Esophagus squamous epithelium (tissue), 4 donors: ENCODE results near the gene GNB2.

ENCODE experiments used
- CTCF ChIP-seq, 6 experiments: fragments of 450-650 bp in 4 of 6; fragments of 200-600 bp in 2 of 6; sonication (generic) in 2 of 6; IDR thresholded peaks; one replicate each; pipeline ENCODE4 v1.5.1; 2016 to 2019; ENCODE audit warnings: antibody characterized with exemption in 6 of 6, mild to moderate bottlenecking in 4 of 6, moderate library complexity in 4 of 6
- POLR2A ChIP-seq, 4 donors: fragments of 450-650 bp; IDR thresholded peaks; one replicate each; pipeline ENCODE4 v1.6.1; 2017; ENCODE audit warnings: antibody characterized with exemption in 4 of 4, mild to moderate bottlenecking in 4 of 4, moderate library complexity in 3 of 4

GRCh38 chr7:100684534-100685042 lies 11.0 kb downstream of the GNB2 start:
- TF ChIP-seq CTCF (IDR thresholded peaks at IDR 0.05) (no peak), POLR2A (IDR thresholded peaks at IDR 0.05) (no peak)
